Measurements from ENCODE around the gene TNIK.

Gene TNIK

GRCh38 chr3:171506743-171507319 lies 46.6 kb upstream of the TNIK start:
- no peak for TF ChIP-seq CTCF (IDR thresholded peaks at IDR 0.05; ENCODE audit: low read depth, low read length, poor library complexity, severe bottlenecking)
- H4K20me1 ChIP-seq (ENCODE audit: control insufficient read depth, insufficient read depth, low read depth, low read length) = no peaks in the 10 kb centered on the region
- no peaks in the 10 kb centered on the region for H3K9me2 ChIP-seq (replicated peaks; ENCODE audit: control insufficient read depth, low read length)
- H3K4me3 ChIP-seq (ENCODE audit: low read length) = no peak overlapping the region
- no peaks in the 10 kb centered on the region for H3F3A ChIP-seq (ENCODE audit: control insufficient read depth, insufficient read depth)
- no peaks in the 10 kb centered on the region for H3K27me3 ChIP-seq (ENCODE audit: control insufficient read depth, low read length)
- no peaks in the 10 kb centered on the region for H3K36me3 ChIP-seq (ENCODE audit: control insufficient read depth, low read length)
- no peaks in the 10 kb centered on the region for H3K4me1 ChIP-seq (ENCODE audit: control insufficient read depth, low read length)
- H3K27ac ChIP-seq (ENCODE audit: low read depth, low read length) = no peak overlapping the region
- H3K79me2 ChIP-seq (ENCODE audit: control insufficient read depth, low read length) = no peaks in the 10 kb centered on the region
- no peak overlapping the region for H3K4me2 ChIP-seq (ENCODE audit: low read length)
- H3K9me3 ChIP-seq (ENCODE audit: control insufficient read depth, insufficient read depth, low read length) = no peaks in the 10 kb centered on the region

- no peaks in the 10 kb centered on the region for H3K9me3 ChIP-seq (ENCODE audit: control insufficient read depth, insufficient read depth, low read length)
- H3K4me3 ChIP-seq (ENCODE audit: low read length) = no peak overlapping the region
- H3K79me2 ChIP-seq (ENCODE audit: control insufficient read depth, low read length) = no peaks in the 10 kb centered on the region
- H4K20me1 ChIP-seq (ENCODE audit: control insufficient read depth, insufficient read depth, low read depth, low read length) = no peaks in the 10 kb centered on the region
- H3K27ac ChIP-seq (ENCODE audit: low read depth, low read length) = no peak overlapping the region
- H3K4me1 ChIP-seq (ENCODE audit: control insufficient read depth, low read length) = no peaks in the 10 kb centered on the region
- no peak overlapping the region for H3K4me2 ChIP-seq (ENCODE audit: low read length)
- TF ChIP-seq EZH2phosphoT487 (IDR thresholded peaks at IDR 0.05; ENCODE audit: borderline replicate concordance, low read length) = no peak
- TF ChIP-seq CTCF (IDR thresholded peaks at IDR 0.05; ENCODE audit: low read depth, low read length, poor library complexity, severe bottlenecking) = no peak
- H3F3A ChIP-seq (ENCODE audit: control insufficient read depth, insufficient read depth) = no peaks in the 10 kb centered on the region
- H3K27me3 ChIP-seq (ENCODE audit: control insufficient read depth, low read length) = no peaks in the 10 kb centered on the region
- H3K9me2 ChIP-seq (replicated peaks; ENCODE audit: control insufficient read depth, low read length) = no peaks in the 10 kb centered on the region
- no peaks in the 10 kb centered on the region for H3K36me3 ChIP-seq (ENCODE audit: control insufficient read depth, low read length)
Measured at GRCh38 chr3:171505822-171506333, 45.7 kb upstream of the TNIK start.

- no peak overlapping the region for H3K4me3 ChIP-seq (ENCODE audit: low read length)
- no peaks in the 10 kb centered on the region for H3K79me2 ChIP-seq (ENCODE audit: control insufficient read depth, low read length)
- H3K36me3 ChIP-seq (ENCODE audit: control insufficient read depth, low read length) = no peaks in the 10 kb centered on the region
- H3K4me1 ChIP-seq (ENCODE audit: control insufficient read depth, low read length) = no peaks in the 10 kb centered on the region
- H3K27ac ChIP-seq (ENCODE audit: low read depth, low read length) = no peak overlapping the region
- H3K27me3 ChIP-seq (ENCODE audit: control insufficient read depth, low read length) = no peaks in the 10 kb centered on the region
- no peaks in the 10 kb centered on the region for H3F3A ChIP-seq (ENCODE audit: control insufficient read depth, insufficient read depth)
- no peak overlapping the region for H3K4me2 ChIP-seq (ENCODE audit: low read length)
- no peak for TF ChIP-seq CTCF (IDR thresholded peaks at IDR 0.05; ENCODE audit: low read depth, low read length, poor library complexity, severe bottlenecking)
- no peak for TF ChIP-seq EZH2phosphoT487 (IDR thresholded peaks at IDR 0.05; ENCODE audit: borderline replicate concordance, low read length)
- no peaks in the 10 kb centered on the region for H3K9me3 ChIP-seq (ENCODE audit: control insufficient read depth, insufficient read depth, low read length)
- H3K9me2 ChIP-seq (replicated peaks; ENCODE audit: control insufficient read depth, low read length) = no peaks in the 10 kb centered on the region
- no peaks in the 10 kb centered on the region for H4K20me1 ChIP-seq (ENCODE audit: control insufficient read depth, insufficient read depth, low read depth, low read length)
Measured at GRCh38 chr3:171504376-171504775, 44.2 kb upstream of the TNIK start.

Data from DOHH2 (cell line).